ENCODE results near the gene SLC9A8. TPM values are rescaled to one million over a fixed set of nuclear protein-coding genes. Genes with fewer than 3 reads are reported as not detected.

The SLC9A8 gene
- total RNA-seq, 4 donors from 2014 or later: 9.0 to 31.0 (median 16.6) TPM

DNA sequence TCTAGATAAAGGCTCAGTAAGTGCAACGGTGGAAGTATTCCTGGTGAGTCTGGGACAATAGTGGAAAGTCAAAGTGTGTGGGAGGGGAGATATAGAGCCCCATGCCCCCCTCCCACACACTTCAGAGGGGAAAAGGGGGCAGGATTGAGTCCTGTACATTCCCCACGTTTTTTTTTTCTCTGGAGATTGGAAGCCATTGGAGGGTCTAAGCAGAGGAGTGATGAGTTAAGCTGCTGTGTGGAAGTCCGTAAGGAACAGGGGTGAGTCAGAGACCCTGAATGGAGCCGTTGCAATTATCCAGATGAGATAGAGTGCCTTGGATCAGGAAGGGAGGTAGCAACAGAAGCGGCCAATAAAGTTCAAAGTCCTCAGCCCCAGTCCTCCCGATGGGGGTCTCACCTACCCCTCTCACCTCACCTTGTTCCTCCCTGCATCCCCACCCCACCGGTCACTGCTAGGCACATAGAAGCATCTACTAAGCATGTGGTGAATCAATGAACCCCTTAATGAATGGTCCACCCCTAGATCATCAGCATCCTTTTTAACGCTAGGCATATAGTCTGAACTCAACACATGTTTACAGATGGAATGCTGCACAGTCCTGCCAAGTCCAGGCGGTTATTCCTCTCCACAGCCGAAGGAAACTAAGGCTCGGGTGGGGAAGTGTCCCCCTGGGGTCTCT is 662 bp upstream of the SLC9A8 start:
- Histone ChIP-seq H3K4me3 (peak overlapping the region; percentile 63 to 96 (median 82)), H3K9me3 (no peaks in the 10 kb centered on the region), H3K27me3 (no peaks in the 10 kb centered on the region), H3K36me3 (peaks cover 0 to 16% (median 0%) of the 10 kb centered on the region in 4 donors), H3K27ac (peak overlapping the region; percentile 93 to 100 (median 97)), H3K4me1 (peaks cover 0 to 26% (median 19%) of the 10 kb centered on the region in 4 donors)
- in situ Hi-C loops (cut with MboI; ENCODE audit: low pct_ligation_motif_present in 1 of 4, low pct_unique_long_range_greater_than_20kb in 1 of 4, low sequenced_read_pairs in 3 of 4) (no loop called here), intact Hi-C loops (cut with DNase I; ENCODE audit: low total_unique reads) (no loop called here)
- DNase-seq: no peak
- TF ChIP-seq POLR2AphosphoS5 (IDR thresholded peaks at IDR 0.05) (no peak), EP300 (IDR thresholded peaks at IDR 0.05; ENCODE audit: low read depth) (no peak)
- WGBS, 2 donors (ENCODE audit: low coverage in 1 of 2): 14 to 27% methylated on average over 3 to 11 of the region's 11 CpGs

DNA sequence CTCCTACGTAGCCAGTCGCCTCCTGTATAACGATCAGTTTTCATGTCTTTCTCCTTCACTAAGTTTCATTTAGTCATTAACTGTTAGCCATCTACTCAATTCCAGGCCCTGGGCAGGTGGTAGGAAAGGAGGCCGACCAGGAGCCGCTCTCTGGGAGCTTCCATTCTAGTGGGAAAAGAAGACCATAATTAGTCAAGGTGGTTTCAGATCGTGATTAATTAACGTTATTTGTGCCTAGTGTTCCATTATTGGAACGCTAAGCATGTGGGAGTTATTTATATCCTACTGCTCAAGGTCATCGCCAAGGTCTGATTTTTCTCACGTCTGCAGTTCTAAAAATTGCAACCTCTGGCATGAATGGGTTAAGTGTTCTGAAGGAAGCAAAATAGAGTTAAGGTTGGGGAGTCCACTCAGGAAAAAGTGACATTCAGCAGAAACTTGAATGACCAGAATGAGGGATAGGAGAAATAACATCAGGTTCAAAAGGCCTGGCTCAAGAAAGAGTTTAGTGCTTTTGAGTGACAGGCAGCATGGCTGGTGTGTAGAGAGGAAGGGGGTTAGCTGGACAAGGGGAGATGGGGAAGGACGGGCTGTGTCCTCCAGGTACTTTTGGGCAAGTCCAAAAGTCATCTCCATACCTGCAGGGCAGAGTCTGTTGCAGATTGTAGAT is 812 bp downstream of the SLC9A8 start:
- in situ Hi-C loops (cut with MboI; ENCODE audit: low pct_ligation_motif_present in 1 of 4, low pct_unique_long_range_greater_than_20kb in 1 of 4, low sequenced_read_pairs in 3 of 4): no loop called here
- H3K9me3 ChIP-seq: no peaks in the 10 kb centered on the region
- H3K4me3 ChIP-seq: peak overlapping the region; percentile 63 to 96 (median 82)
- peaks cover 0 to 16% (median 0%) of the 10 kb centered on the region in 4 donors for H3K36me3 ChIP-seq
- no peaks in the 10 kb centered on the region for H3K27me3 ChIP-seq
- intact Hi-C loops (cut with DNase I; ENCODE audit: low total_unique reads): no loop called here
- H3K27ac ChIP-seq: peak overlapping the region; percentile 93 to 100 (median 97)
- WGBS, 2 donors (ENCODE audit: low coverage in 1 of 2): 5% methylated on average over 11 of the region's 11 CpGs; no CpG with 5 or more reads in 1 of the 2 donors
- peaks cover 0 to 26% (median 19%) of the 10 kb centered on the region in 4 donors for H3K4me1 ChIP-seq
- no peak for TF ChIP-seq POLR2AphosphoS5 (IDR thresholded peaks at IDR 0.05)
- DNase-seq: no peak

DNA sequence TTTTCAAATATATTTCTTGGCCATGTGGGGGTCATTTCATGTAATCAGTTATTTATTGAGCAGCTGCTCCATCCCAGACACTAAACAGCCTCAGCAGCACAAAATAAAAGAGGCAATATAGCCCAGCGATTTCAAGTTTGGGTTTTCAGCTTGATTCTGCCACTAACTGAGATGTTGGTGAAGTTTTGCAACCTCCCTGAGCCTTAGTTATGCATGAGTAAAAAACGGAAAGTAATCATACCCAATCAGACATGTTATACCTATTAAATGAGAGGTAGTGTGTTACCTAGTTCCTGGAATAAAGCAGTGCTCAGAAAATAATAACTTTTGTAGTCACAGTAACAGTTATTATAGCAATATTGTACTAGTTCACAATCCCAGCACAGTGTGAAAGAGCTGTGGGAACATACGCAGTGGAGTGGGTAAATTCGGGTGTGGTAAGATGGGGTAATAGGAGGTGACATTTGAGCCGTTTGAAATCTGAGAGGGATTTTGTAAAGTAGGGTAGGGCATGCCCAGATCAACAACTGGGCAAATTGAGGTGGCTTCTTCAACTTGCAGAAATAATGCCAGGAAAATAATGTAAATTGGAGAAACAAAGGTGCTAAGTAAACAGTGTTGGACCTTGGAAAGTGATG is 1.5 kb downstream of the SLC9A8 start:
- Histone ChIP-seq H3K27ac (peak overlapping the region; percentile 93 to 100 (median 97)), H3K4me3 (no peak overlapping the region), H3K9me3 (no peaks in the 10 kb centered on the region), H3K27me3 (no peaks in the 10 kb centered on the region), H3K4me1 (peaks cover 0 to 26% (median 19%) of the 10 kb centered on the region in 4 donors), H3K36me3 (peaks cover 0 to 17% (median 0%) of the 10 kb centered on the region in 4 donors)
- in situ Hi-C loops (cut with MboI; ENCODE audit: low pct_ligation_motif_present in 1 of 4, low pct_unique_long_range_greater_than_20kb in 1 of 4, low sequenced_read_pairs in 3 of 4): no loop called here
- 56 to 66% methylated on average over 4 to 5 of the region's 5 CpGs for WGBS, 2 donors (ENCODE audit: low coverage in 1 of 2)
- TF ChIP-seq, protein P1, sequence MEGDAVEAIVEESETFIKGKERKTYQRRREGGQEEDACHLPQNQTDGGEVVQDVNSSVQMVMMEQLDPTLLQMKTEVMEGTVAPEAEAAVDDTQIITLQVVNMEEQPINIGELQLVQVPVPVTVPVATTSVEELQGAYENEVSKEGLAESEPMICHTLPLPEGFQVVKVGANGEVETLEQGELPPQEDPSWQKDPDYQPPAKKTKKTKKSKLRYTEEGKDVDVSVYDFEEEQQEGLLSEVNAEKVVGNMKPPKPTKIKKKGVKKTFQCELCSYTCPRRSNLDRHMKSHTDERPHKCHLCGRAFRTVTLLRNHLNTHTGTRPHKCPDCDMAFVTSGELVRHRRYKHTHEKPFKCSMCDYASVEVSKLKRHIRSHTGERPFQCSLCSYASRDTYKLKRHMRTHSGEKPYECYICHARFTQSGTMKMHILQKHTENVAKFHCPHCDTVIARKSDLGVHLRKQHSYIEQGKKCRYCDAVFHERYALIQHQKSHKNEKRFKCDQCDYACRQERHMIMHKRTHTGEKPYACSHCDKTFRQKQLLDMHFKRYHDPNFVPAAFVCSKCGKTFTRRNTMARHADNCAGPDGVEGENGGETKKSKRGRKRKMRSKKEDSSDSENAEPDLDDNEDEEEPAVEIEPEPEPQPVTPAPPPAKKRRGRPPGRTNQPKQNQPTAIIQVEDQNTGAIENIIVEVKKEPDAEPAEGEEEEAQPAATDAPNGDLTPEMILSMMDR (IDR thresholded peaks at IDR 0.05): no peak
- TF ChIP-seq EP300 (IDR thresholded peaks at IDR 0.05; ENCODE audit: low read depth): no peak
- no peak for TF ChIP-seq POLR2AphosphoS5 (IDR thresholded peaks at IDR 0.05)
- no peak for TF ChIP-seq POLR2A (IDR thresholded peaks at IDR 0.05)
- no peak for DNase-seq
- intact Hi-C loops (cut with DNase I; ENCODE audit: low total_unique reads): no loop called here

DNA sequence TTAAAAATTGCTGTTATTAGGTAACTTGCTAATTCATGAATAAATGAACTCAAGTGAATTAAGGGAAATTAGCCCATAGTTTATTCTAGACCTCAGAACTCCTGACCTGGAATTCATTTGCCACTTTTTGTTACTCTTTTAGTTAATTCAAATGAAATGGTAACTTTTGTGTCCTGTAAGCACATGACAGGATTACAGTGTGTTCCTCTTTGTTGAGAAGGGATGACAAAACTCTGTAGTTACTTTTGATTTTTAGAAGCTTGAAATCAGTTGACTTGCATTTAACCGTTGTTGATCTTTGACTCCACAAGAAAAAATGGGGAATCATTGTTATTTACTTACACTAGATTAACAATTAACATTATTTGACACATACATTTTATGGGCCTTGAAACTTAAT is 6.2 kb downstream of the SLC9A8 start:
- Histone ChIP-seq H3K27me3 (no peaks in the 10 kb centered on the region), H3K27ac (no peak overlapping the region), H3K4me1 (peaks cover 0 to 36% (median 9%) of the 10 kb centered on the region in 4 donors), H3K9me3 (no peaks in the 10 kb centered on the region), H3K36me3 (peaks cover 0 to 31% (median 0%) of the 10 kb centered on the region in 4 donors), H3K4me3 (no peak overlapping the region)
- intact Hi-C loops (cut with DNase I; ENCODE audit: low total_unique reads) (no loop called here), in situ Hi-C loops (cut with MboI; ENCODE audit: low pct_ligation_motif_present in 1 of 4, low pct_unique_long_range_greater_than_20kb in 1 of 4, low sequenced_read_pairs in 3 of 4) (no loop called here)
- no peak for DNase-seq
- WGBS, 2 donors (ENCODE audit: low coverage in 1 of 2): 67 to 84% methylated on average over 1 of the region's 1 CpG
- TF ChIP-seq POLR2A (IDR thresholded peaks at IDR 0.05): no peak
- TF ChIP-seq POLR2AphosphoS5 (IDR thresholded peaks at IDR 0.05): no peak
- TF ChIP-seq, protein P1 (IDR thresholded peaks at IDR 0.05): no peak
- TF ChIP-seq EP300 (IDR thresholded peaks at IDR 0.05; ENCODE audit: low read depth): no peak

DNA sequence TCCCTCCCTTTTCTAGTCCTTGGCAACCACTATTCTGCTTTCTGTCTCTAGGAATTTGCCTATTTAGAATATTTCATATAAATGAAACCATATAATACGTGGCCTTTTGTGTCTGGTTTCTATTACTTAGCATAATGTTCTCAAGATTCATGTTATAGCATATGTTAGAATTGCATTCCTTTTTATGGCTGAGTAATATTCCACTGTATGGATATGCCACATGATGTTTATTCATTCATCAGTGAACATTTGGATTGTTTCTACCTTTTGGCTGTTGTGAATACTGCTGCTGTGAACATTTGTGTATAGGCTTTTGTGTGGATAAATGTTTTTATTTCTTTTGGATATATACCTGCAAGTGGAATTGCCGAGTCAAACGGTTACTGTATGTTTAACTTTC is 7.1 kb downstream of the SLC9A8 start:
- intact Hi-C loops (cut with DNase I; ENCODE audit: low total_unique reads): no loop called here
- TF ChIP-seq POLR2AphosphoS5 (IDR thresholded peaks at IDR 0.05) (no peak), POLR2A (IDR thresholded peaks at IDR 0.05) (no peak), EP300 (IDR thresholded peaks at IDR 0.05; ENCODE audit: low read depth) (no peak)
- TF ChIP-seq, protein P1 (IDR thresholded peaks at IDR 0.05): no peak
- no peak overlapping the region for H3K27ac ChIP-seq
- 90 to 92% methylated on average over 3 of the region's 3 CpGs for WGBS, 2 donors (ENCODE audit: low coverage in 1 of 2)
- in situ Hi-C loops (cut with MboI; ENCODE audit: low pct_ligation_motif_present in 1 of 4, low pct_unique_long_range_greater_than_20kb in 1 of 4, low sequenced_read_pairs in 3 of 4): no loop called here
- H3K9me3 ChIP-seq: no peaks in the 10 kb centered on the region
- no peak for DNase-seq
- peaks cover 0 to 33% (median 7%) of the 10 kb centered on the region in 4 donors for H3K4me1 ChIP-seq
- no peak overlapping the region for H3K4me3 ChIP-seq
- no peaks in the 10 kb centered on the region for H3K27me3 ChIP-seq
- peaks cover 0 to 31% (median 0%) of the 10 kb centered on the region in 4 donors for H3K36me3 ChIP-seq
